Astrocyte of the hippocampus (primary cell): ENCODE results near the gene NINJ2.

ENCODE experiments used
- DNase-seq: peaks from one replicate; pipeline ENCODE4 v3.0.0; 2011; ENCODE audit warnings: low read depth, low spot score

Gene NINJ2

DNA sequence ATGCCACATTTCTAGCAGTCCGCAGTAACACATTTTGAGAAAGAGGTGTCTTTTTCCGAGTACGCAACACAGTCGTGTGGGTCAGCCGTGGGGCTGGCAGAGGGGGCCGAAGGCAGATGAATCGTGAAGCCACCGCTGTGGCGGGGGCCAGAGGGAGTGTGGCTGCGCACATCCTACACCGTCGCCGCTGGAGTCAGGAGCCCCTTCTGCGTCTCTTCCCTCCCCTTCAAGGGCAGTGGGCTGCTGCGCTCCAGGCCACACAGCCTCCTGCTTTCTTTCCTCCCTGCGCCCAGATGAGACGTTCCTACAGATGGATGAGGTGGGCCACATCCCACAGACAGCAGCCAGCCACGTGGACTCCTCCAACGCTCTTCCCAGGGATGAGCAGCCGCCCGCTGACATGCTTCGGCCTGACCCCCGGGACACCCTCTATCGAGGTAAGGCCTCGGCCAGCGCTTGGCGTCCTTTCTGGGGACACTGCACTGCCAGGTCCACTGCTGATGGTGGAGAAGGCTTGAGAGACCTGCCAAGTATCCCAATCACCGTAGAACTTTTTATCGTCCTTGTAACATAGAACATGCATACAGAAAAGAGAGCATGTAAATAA lies 113.7 kb downstream of the NINJ2 start:
- DNase-seq: no peak

DNA sequence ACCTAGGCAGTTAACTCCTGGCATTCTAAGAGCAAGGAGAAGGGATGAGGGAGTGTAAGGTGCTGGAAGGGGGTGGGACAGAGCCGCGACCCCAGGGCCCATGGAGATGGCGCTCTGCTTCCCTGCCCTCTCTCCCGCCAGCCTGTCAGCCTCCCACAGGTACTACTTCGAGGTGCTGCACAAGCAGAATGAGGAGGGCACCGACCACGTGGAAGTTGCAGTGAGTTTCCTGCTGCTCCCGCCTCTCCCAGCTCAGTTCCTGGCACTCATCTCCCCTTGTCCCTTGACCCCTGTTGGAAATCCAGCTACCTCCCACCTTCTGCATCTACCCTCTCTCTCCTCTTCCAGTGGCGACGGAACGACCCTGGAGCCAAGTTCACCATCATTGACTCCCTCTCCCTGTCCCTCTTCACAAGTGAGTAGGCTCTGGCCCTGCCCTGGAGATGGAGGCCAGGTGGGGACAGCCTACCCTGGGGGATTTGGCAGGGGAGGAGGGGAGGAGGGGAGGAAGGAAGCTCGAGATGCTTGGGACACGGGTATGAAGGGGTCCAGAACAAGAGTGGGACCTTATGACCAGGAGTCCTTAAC lies 115.3 kb downstream of the NINJ2 start:
- no peak for DNase-seq

DNA sequence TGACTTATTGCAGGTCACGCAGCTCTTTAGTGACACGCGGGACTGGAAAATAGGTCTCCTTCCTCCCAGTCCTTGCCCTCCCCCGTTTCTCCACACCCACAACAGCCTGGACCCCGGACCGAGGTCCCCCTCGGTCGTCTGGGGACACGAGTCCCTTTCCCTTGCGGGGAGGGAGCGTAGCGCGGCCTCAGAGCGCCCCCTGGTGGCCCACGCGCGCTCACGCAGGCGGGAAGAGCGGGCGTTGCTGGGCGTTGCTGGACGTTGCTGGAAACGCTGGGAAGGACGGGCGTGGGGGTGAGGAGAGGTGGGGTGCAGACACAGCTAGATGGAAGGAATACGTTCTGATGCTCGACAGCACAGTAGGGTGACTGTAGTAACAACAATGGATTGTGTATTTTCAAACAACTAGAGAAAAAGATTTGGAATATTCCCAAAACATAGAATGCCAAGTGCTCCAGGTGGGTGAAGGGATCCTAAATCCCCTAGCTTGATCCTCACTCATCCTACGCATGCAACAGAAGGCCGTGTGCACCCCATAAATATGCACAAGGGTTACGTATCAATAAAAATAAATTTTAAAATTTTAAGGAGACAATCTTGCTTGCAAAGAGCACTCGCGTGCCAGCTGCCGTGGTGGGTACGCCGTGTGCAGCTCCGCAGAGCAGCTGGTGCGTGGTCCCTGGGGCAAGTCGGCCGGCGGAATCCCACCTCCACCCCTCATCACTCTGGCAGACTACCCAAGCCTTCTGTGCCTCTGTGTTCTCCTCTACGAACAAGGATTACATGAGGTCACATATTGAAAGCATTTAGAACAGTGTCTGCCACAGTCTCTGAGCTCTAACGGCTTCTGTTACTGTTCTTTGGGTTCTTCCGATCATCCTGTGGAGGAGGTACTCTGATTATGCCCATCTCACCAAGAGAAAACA lies 116.1 kb downstream of the NINJ2 start:
- DNase-seq: peak; percentile 83

DNA sequence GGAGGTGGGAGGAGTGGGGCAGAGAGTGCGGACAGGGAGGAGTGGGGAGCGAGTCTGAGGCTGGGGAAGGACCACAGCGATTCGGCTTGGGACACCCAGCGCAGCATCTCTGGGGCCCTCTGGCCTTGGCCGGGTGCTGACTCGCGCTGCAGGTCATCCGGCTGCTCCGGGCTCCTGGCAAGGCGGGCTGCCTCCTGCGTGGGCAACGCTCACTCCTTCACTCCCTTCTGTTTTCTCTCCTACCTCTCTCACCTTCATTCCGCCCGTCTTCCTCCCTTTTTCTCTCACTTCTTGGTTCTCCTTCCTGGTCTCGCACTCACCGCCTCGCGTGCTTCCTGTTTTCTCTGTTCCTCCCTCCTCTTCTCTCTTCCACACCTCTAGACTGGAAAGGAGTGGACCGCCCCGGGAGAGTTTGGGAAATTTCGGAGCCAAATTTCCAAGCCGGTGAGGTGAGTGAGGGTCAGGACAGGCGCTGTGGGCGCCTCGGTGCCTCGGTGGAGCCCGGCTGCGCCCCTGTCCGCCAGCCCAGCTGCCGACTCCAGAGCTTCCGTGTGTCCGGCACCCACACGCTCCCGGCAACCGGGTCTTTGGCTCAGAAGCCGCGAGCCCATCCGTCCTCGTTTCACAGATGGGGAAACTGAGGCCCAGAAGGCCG lies 116.9 kb downstream of the NINJ2 start:
- DNase-seq: no peak

DNA sequence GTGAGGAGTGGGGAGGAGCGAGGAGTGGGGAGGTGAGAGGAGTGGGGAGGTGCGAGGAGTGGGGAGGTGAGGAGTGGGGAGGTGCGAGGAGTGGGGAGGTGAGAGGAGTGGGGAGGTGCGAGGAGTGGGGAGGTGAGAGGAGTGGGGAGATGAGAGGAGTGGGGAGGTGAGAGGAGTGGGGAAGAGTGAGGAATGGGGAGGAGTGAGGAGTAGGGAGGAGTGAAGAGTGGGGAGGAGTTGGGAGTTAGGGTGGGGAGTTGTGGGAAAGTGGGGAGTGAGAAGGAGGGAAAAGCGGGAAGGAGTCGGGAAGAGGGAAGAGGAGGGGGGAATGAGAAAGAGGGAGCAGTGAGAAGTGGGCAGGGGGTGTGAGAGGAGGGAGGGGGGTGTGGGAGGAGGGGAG lies 117.4 kb downstream of the NINJ2 start:
- DNase-seq: no peak

DNA sequence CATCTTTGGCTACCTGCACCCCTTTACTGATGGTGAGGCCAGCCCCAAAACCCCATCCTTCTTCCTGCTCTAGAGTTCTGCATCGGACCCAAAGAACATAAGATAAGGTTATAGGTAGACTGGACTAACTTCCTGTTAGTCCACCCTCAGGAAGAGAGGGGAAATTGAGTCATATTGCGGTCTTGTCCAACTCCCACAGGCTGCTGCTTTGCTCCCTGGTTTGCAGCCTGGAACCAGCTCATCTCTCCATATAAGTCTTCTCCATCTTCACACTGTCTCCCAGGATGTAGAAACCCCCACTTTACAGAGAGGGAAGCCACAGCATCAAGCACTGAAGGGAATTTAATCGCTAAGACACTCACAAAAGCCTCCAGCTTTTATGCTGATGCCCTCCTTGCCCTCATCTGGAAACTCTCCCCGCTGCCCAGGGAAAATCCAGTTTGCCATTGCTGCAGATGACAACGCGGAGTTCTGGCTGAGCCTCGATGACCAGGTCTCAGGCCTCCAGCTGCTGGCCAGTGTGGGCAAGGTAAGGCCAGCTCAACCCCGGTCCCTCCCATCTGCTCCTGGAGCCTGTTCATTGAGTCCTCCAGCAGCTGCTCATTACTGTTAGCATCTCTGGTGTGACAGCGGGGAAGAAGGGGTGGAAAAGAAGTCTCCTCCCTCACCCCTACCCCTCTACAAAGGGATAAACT lies 118.2 kb downstream of the NINJ2 start:
- DNase-seq: no peak

DNA sequence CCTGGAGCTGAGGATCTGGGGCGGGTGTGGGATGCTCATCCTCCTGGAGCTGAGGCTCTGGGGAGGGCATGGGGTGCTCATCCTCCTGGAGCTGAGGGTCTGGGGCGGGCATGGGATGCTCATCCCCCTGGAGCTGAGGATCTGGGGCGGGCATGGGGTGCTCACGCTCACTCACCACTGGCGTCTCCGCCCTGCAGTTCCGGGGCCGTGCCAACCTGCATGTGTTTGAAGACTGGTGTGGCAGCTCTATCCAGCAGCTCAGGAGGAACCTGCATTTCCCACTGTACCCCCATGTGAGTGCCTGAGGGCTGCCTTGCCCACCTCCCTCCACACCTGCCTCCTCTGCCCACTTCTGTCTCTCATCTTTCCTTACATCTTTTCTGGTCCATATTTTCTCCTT lies 119.1 kb downstream of the NINJ2 start:
- no peak for DNase-seq

DNA sequence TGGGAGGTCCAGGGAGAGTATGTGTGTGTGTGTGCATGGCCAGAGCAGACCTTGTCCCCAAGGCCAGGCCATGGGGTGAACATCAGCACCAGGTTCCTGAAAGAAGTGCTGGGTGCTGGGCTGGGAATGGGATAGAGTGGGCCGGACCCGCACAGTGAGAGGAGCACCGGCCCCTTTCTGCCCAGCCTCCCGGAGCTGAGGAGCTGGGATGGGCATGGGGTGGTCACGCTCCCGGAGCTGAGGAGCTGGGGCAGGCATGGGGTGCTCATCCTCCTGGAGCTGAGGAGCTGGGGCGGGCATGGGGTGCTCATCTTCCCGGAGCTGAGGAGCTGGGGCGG lies 120.2 kb downstream of the NINJ2 start:
- DNase-seq: no peak

DNA sequence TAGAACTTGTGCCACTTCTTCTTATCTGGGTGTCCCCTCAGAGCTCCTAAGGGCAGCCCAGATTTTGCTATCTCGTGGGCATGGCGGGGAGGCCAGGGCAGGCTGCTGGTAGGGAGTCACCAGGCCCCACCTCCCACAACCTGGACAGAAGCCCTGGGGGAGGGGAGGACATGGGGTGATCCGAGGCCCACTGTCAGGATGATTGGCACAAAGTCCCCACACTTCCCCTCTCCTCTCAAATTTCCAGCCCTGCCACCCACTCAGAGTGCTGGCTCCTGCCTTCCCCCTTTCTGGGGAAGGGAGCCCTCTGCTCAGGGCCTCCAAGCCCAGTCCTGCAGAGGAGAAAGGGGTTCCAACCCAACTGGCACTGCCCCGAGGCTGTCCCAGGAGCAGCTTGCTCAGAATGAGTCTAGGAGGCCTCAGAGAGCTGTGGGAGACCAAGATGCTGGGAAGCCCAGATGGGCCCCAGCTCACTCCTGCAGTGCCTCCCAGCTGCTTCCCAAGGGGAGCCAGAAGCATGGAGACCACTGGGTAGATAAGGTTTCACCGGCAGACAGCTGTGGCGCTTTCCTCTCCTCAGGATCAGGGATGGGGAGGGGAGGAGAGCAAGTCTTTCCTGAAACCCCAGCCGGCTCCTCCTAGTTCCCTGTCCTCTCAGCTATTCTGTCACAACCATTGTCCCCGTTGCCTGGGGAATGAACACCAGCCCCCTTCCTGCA lies 120.7 kb downstream of the NINJ2 start:
- no peak for DNase-seq

DNA sequence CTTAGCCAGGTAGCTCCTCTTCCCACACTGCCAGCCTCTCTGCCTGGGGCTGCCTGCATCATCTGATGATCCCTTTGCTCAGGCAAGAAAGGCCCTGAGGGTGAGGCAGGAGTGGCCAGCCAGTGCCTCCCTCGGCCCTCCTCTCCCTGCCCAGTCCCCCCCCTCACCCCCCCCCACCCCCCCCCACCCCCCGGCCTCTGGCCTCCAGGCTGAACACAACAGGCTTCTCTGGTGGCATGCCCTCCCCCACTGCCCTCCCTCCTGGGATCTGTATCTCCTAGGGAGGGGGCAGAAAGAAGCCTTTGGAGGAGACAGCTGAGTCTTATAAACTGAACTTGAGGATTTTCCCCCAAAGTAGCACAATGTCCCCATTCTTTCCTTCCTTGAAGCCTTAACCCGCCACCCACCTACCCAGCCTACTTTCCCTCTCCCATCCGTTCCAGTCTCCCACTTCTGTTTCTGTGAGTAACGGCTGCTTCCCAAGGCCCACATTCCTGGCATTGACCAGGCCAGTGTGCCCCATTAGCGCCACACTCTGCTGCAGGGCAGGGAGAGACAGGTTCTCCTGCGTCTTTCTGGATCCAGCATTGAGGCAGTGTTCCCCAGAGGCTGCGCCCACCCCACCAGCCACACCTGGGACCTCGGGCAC lies 121.4 kb downstream of the NINJ2 start:
- peak; percentile 58 for DNase-seq

DNA sequence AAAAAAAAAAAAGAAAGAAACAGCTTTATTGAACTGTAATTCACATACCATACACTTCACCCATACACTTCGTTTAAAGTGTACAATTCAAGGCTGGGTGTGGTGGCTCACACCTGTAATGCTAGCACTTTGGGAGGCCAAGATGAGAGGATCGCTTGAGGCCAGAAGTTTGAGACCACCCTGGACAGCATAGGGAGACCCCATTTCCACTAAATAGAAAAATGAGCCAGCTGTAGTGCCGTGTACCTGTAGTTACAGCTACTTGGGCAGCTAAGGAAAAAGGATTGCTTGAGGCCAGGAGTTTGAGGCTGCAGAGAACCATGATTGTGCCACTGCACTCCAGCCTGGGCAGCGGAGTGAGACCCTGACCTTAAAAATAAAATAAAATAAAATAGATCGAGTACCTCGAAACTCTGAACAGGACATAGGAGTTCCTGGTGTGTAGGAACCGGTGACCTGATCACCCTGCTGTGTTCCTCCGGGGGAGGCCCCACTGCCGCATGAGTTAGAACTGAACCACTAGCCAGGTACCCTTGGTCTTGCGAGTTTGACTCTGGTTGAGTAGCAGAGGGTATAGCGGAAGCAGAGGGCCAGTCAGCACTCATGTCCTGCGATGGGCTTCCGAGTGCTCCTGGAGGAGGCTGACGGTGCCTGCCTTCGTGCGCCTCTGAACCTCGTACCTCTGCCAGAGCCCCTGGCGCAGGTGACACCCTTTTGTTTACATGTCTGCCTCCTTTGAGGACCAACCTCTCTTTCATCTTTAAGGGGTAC lies 123.5 kb downstream of the NINJ2 start:
- no peak for DNase-seq

DNA sequence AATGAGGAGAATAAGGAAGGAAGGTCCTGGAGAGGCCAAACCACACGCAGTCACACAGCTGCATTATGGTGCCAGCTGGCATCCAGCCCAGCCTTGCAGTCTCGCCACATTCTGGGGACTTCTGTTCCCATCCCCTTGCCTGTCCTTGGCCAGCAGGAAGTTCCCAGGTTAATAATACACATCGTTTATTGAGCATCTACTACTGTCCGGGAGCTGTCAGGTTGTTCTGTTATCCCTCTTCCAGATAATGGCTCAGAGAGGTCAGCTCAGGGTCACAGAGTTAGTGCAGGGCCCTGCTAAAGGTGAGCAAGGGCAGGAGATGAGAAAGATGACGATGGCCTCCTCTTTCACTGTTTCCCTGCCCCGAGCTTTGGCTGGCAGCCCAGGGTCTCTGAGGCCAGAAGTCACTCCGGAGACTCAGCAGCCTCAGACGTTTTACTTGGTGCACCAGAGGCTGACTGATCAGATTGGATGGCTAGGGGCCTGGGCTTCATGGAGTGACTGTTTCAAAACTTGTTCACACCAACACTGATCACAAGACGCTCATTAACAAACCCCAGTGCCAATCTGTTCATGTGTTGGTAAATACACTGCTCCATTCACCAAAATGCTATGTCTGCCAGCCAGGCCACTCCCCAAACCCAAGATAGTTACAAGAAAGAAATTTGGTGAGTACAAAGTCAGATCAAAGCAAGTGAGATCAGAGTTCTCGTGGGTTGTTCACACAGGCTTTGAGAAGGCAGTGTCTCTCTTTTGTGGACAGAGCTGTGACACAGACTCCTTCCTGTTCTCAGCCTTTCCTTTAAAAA lies 124.3 kb downstream of the NINJ2 start:
- DNase-seq: peak; percentile 82

DNA sequence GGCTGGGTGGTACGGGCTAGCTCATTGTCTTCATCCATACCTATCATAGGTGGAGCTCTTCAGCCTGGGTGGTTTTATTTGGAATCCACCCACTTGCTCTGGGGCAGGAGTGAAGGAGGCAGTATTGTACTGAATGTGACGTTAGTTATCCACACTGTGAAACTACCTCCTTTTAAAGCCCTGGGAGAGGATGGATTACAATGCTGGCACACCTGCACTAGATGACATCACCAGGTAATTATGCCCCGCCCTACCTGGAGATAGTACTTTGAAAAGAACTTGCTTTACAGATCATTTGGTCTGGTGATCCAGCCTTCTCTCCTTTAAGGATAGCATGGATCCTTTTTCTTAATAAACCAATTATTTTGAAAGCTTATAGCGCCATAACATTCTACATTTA lies 125.5 kb downstream of the NINJ2 start:
- DNase-seq: no peak

DNA sequence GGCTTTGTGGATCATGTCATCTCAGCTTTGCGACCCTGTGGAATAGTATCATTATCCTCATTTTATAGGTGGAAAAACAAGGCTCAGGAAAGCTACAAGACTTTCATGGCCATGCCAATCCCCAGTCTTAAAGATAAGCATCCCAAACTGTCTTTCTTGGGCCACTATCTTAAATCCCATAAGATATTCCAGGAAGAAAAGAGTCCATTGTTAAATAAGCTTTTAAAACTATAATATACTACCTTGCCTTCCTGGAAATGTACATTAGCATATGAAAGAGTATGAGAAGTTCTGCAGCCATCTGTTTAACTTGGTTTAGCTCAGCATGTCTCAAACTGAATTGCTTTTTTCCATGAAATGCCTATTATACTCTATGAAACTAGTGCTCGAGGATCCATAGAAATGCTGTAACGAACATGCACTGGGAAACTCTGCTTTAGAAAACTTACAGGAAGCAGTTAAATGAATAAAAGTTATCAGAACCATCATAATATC lies 126.4 kb downstream of the NINJ2 start:
- DNase-seq: no peak

DNA sequence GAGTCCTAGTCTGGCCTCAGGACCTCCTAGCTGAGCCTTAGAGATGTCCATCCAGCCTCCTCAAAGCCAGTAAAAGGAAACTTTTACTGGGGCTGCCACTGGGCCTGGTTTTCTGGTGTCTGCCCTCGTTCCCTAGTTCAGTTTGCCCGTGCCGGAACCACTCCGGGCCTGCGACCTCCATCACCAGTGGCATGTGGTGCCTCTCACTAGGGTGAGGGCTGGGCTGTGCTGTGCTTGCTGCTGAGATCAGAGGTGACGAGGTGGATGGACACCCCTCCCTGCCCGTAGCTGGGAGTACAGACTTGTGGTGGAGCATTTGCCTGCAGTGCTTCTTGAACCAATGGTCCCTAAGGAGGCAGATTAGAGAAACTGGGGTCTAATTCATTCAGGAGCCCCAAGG lies 127.8 kb downstream of the NINJ2 start:
- DNase-seq: no peak

DNA sequence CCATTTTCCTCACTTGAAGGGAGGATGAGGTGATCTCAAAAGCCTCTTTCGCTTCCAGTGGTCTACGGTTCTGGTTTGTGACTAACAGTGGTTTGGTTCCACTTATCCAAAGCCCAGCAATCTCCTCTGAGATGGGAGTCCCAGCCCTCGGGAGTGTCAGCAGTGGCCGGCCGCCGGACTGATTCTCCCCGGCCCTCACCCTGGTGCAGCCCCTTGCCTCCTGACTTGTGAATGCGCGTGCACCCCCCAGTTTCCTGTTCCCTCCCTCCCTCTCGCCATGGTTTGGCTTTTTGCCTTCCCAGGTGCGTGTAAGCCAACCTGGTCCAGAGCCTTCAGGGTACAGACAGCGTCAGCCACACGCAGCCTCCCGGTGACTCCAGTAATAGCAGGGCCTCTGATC lies 129.0 kb downstream of the NINJ2 start:
- no peak for DNase-seq

DNA sequence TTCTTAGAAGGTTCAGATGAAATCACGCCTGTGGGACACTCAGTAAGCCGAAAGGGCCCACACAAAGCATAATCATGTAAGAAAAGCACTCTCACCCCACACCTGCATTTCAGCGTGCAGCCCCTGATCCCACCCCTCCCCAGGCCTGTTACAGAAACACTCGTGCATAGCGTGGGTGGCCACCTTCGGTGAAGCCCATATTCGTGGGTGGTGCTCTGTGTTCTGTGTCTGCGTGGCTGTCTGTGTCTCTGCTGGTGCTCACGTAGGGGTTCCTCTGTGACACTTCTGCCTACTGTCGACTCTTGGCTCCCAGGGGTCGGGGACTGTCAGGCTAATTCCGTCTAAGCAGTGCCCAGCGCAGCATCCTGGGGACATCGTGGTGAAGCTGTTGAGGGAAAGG lies 129.5 kb downstream of the NINJ2 start:
- DNase-seq: no peak

DNA sequence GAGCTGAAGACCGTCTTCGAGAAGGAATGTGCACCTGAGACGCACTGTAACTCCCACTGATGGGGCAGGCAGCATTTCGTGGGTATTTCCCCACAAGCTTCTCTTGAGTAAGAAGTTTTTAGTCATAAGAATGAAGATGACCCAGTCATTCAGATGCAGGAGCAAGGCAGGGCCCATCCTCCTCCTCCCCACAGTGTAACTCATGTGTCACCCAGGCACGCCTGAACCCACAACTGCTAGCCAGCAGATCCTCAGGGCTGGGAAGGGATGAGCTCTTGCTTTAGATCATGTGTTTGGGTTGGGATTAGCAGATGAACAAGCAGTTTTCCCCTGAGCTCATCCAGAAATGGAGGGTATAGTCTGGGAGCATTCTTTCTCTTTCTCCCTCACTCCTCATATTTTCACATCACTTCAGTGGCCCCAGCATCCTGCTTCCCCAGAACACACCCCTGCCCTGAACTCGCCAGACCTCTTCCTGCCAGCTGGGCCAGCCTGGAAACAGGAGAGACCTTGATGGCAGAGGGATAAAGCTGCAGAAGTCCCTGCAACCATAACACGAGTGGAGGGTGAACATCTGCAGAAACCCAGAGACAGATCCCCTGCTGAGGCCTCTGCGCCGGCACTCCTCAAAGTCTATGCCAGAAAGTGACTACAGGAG lies 130.2 kb downstream of the NINJ2 start:
- DNase-seq: no peak
